Peyer's patch (tissue), 4 donors: Measurements from ENCODE around the gene MAST4.

ENCODE experiments used
- CTCF ChIP-seq, 6 experiments: fragments of 450-650 bp in 4 of 6; fragments of 200-600 bp in 2 of 6; sonication (generic) in 1 of 6; IDR thresholded peaks; one replicate each; pipeline ENCODE4 v1.5.1; 2017 to 2019; ENCODE audit warnings: antibody characterized with exemption in 6 of 6, mild to moderate bottlenecking in 3 of 6, moderate library complexity in 1 of 6
- POLR2A ChIP-seq, 2 donors: fragments of 450-650 bp; IDR thresholded peaks; one replicate each; pipeline ENCODE4 v1.5.1; 2017; ENCODE audit warnings: antibody characterized with exemption in 2 of 2, mild to moderate bottlenecking in 2 of 2, moderate library complexity in 2 of 2

GRCh38 chr5:66671305-66671704, 75.1 kb downstream of the MAST4 start:
- TF ChIP-seq POLR2A (IDR thresholded peaks at IDR 0.05) (no peak), CTCF (IDR thresholded peaks at IDR 0.05) (no peak)
